Peyer's patch (tissue), 4 donors: Measurements from ENCODE around the gene ZC2HC1C.

Experiments
- POLR2A ChIP-seq, 2 donors: fragments of 450-650 bp; IDR thresholded peaks; one replicate each; pipeline ENCODE4 v1.5.1; 2017; ENCODE audit warnings: antibody characterized with exemption in 2 of 2, mild to moderate bottlenecking in 2 of 2, moderate library complexity in 2 of 2
- TF ChIP-seq, protein P1 (sequence below), 6 experiments: fragments of 450-650 bp in 4 of 6; fragments of 200-600 bp in 2 of 6; sonication (generic) in 1 of 6; IDR thresholded peaks; one replicate each; pipeline ENCODE4 v1.5.1; 2017 to 2019; ENCODE audit warnings: antibody characterized with exemption in 6 of 6, mild to moderate bottlenecking in 3 of 6, moderate library complexity in 1 of 6

DNA sequence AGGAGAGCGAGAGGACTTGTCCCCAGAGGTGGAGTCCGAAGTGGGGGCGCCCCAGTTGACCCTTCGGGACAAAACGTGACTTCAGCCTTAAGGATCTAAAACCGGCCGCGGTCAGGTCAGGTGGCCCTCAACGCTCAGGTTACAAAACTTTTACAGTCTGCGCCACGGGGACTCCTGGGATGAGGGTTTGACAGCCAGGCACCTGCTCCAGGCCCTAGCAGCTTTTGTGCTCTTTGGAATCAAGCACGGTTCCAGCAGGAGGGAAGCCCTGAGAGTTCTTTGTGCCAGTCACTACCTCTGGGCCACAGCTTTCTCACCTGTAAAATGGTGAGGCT lies 337 bp downstream of the ZC2HC1C start:
- TF ChIP-seq, protein P1, sequence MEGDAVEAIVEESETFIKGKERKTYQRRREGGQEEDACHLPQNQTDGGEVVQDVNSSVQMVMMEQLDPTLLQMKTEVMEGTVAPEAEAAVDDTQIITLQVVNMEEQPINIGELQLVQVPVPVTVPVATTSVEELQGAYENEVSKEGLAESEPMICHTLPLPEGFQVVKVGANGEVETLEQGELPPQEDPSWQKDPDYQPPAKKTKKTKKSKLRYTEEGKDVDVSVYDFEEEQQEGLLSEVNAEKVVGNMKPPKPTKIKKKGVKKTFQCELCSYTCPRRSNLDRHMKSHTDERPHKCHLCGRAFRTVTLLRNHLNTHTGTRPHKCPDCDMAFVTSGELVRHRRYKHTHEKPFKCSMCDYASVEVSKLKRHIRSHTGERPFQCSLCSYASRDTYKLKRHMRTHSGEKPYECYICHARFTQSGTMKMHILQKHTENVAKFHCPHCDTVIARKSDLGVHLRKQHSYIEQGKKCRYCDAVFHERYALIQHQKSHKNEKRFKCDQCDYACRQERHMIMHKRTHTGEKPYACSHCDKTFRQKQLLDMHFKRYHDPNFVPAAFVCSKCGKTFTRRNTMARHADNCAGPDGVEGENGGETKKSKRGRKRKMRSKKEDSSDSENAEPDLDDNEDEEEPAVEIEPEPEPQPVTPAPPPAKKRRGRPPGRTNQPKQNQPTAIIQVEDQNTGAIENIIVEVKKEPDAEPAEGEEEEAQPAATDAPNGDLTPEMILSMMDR (IDR thresholded peaks at IDR 0.05): no peak
- no peak for TF ChIP-seq POLR2A (IDR thresholded peaks at IDR 0.05)
